ENCODE data around the gene GPHN.

Gene GPHN

GRCh38 chr14:67050896-67051295 is 542.9 kb downstream of the GPHN start:
- Histone ChIP-seq H3K4me2 (ENCODE audit: low read length) (no peak overlapping the region), H3K9ac (ENCODE audit: low read length) (no peak overlapping the region), H2AFZ (ENCODE audit: insufficient read depth, low read length, poor library complexity) (no peak overlapping the region), H3K9me3 (ENCODE audit: insufficient read depth, low read depth, low read length) (peaks cover 4% of the 10 kb centered on the region), H2BK12ac (ENCODE audit: low read length) (no peak overlapping the region), H3K36me3 (ENCODE audit: control insufficient read depth in 1 of 2, insufficient read depth in 2 of 2, low read length in 2 of 2) (no peaks in the 10 kb centered on the region), H3K27ac (ENCODE audit: low read depth, low read length) (no peak overlapping the region), H3K4me1 (ENCODE audit: control insufficient read depth in 1 of 2, insufficient read depth in 2 of 2, low read length in 2 of 2) (no peaks in the 10 kb centered on the region), H4K12ac (ENCODE audit: low read depth, low read length) (no peak overlapping the region), H4K91ac (ENCODE audit: low read depth, low read length) (no peak overlapping the region), H3K4me3 (ENCODE audit: low read depth, low read length) (no peak overlapping the region), H3K79me1 (ENCODE audit: low read length) (no peaks in the 10 kb centered on the region), H3K27me3 (ENCODE audit: insufficient read depth, low read length) (no peaks in the 10 kb centered on the region), H2AK5ac (ENCODE audit: low read length) (no peak overlapping the region), H3K23ac (ENCODE audit: low read length) (no peak overlapping the region), H2BK120ac (ENCODE audit: insufficient read depth, low read length, poor library complexity) (no peak overlapping the region), H4K8ac (ENCODE audit: low read depth, low read length) (no peak overlapping the region), H2BK5ac (ENCODE audit: low read depth, low read length, poor library complexity) (no peak overlapping the region), H3K18ac (ENCODE audit: low read length) (no peak overlapping the region), H3K79me2 (ENCODE audit: control insufficient read depth, insufficient read depth, low read length, poor library complexity) (no peaks in the 10 kb centered on the region), H3K4ac (ENCODE audit: low read depth, low read length) (no peak overlapping the region), H3K14ac (ENCODE audit: low read length) (no peak overlapping the region)
- DNase-seq, result no peak
- WGBS (ENCODE audit: extremely low coverage, insufficient coverage, insufficient read length), result no CpG with 5 or more reads among the region's 5 CpGs

- Histone ChIP-seq H3K18ac (ENCODE audit: low read length) (no peak overlapping the region), H3K9me3 (ENCODE audit: insufficient read depth, low read depth, low read length) (peaks cover 4% of the 10 kb centered on the region), H3K23ac (ENCODE audit: low read length) (no peak overlapping the region), H3K9ac (ENCODE audit: low read length) (no peak overlapping the region), H2AFZ (ENCODE audit: insufficient read depth, low read length, poor library complexity) (no peak overlapping the region), H2AK5ac (ENCODE audit: low read length) (no peak overlapping the region), H4K91ac (ENCODE audit: low read depth, low read length) (no peak overlapping the region), H3K14ac (ENCODE audit: low read length) (no peak overlapping the region), H4K12ac (ENCODE audit: low read depth, low read length) (no peak overlapping the region), H3K36me3 (ENCODE audit: control insufficient read depth in 1 of 2, insufficient read depth in 2 of 2, low read length in 2 of 2) (no peaks in the 10 kb centered on the region), H3K4me2 (ENCODE audit: low read length) (no peak overlapping the region), H3K27me3 (ENCODE audit: insufficient read depth, low read length) (no peaks in the 10 kb centered on the region), H3K27ac (ENCODE audit: low read depth, low read length) (no peak overlapping the region), H3K4me1 (ENCODE audit: control insufficient read depth in 1 of 2, insufficient read depth in 2 of 2, low read length in 2 of 2) (no peaks in the 10 kb centered on the region), H3K79me2 (ENCODE audit: control insufficient read depth, insufficient read depth, low read length, poor library complexity) (no peaks in the 10 kb centered on the region), H3K4me3 (ENCODE audit: low read depth, low read length) (no peak overlapping the region), H3K79me1 (ENCODE audit: low read length) (no peaks in the 10 kb centered on the region), H3K4ac (ENCODE audit: low read depth, low read length) (no peak overlapping the region), H2BK12ac (ENCODE audit: low read length) (no peak overlapping the region), H2BK5ac (ENCODE audit: low read depth, low read length, poor library complexity) (no peak overlapping the region), H4K8ac (ENCODE audit: low read depth, low read length) (no peak overlapping the region), H2BK120ac (ENCODE audit: insufficient read depth, low read length, poor library complexity) (no peak overlapping the region)
- no CpG with 5 or more reads among the region's 21 CpGs for WGBS (ENCODE audit: extremely low coverage, insufficient coverage, insufficient read length)
- no peak for DNase-seq
Observed at GRCh38 chr14:67056684-67057083, 548.7 kb downstream of the GPHN start.

GRCh38 chr14:67059596-67059995 is 551.6 kb downstream of the GPHN start:
- no CpG with 5 or more reads among the region's 3 CpGs for WGBS (ENCODE audit: extremely low coverage, insufficient coverage, insufficient read length)
- no peak overlapping the region for H4K12ac ChIP-seq (ENCODE audit: low read depth, low read length)

GRCh38 chr14:67060546-67060945 is 552.6 kb downstream of the GPHN start:
- no peak overlapping the region for H3K9ac ChIP-seq (ENCODE audit: low read length)
- H3K27me3 ChIP-seq (ENCODE audit: insufficient read depth, low read length), result no peaks in the 10 kb centered on the region
- H3K4me1 ChIP-seq (ENCODE audit: control insufficient read depth in 1 of 2, insufficient read depth in 2 of 2, low read length in 2 of 2), result no peaks in the 10 kb centered on the region
- H2AFZ ChIP-seq (ENCODE audit: insufficient read depth, low read length, poor library complexity), result no peak overlapping the region
- H3K23ac ChIP-seq (ENCODE audit: low read length), result no peak overlapping the region
- no peak overlapping the region for H4K12ac ChIP-seq (ENCODE audit: low read depth, low read length)
- no peak overlapping the region for H3K27ac ChIP-seq (ENCODE audit: low read depth, low read length)
- no peaks in the 10 kb centered on the region for H3K36me3 ChIP-seq (ENCODE audit: control insufficient read depth in 1 of 2, insufficient read depth in 2 of 2, low read length in 2 of 2)
- no peak overlapping the region for H3K4me2 ChIP-seq (ENCODE audit: low read length)
- H3K14ac ChIP-seq (ENCODE audit: low read length), result no peak overlapping the region
- H3K4me3 ChIP-seq (ENCODE audit: low read depth, low read length), result no peak overlapping the region
- H2BK5ac ChIP-seq (ENCODE audit: low read depth, low read length, poor library complexity), result no peak overlapping the region
- no peak overlapping the region for H2BK12ac ChIP-seq (ENCODE audit: low read length)
- H2BK120ac ChIP-seq (ENCODE audit: insufficient read depth, low read length, poor library complexity), result no peak overlapping the region
- H4K8ac ChIP-seq (ENCODE audit: low read depth, low read length), result no peak overlapping the region
- peaks cover 4% of the 10 kb centered on the region for H3K9me3 ChIP-seq (ENCODE audit: insufficient read depth, low read depth, low read length)
- no peak for DNase-seq
- no peaks in the 10 kb centered on the region for H3K79me1 ChIP-seq (ENCODE audit: low read length)
- no peak overlapping the region for H2AK5ac ChIP-seq (ENCODE audit: low read length)
- no peak overlapping the region for H3K4ac ChIP-seq (ENCODE audit: low read depth, low read length)
- no peak overlapping the region for H3K18ac ChIP-seq (ENCODE audit: low read length)
- H4K91ac ChIP-seq (ENCODE audit: low read depth, low read length), result no peak overlapping the region
- H3K79me2 ChIP-seq (ENCODE audit: control insufficient read depth, insufficient read depth, low read length, poor library complexity), result no peaks in the 10 kb centered on the region

More at GRCh38 chr14:67059596-67059995, 551.6 kb downstream of the GPHN start:
- H2BK12ac ChIP-seq (ENCODE audit: low read length), result no peak overlapping the region
- H3K9ac ChIP-seq (ENCODE audit: low read length), result no peak overlapping the region
- no peaks in the 10 kb centered on the region for H3K79me1 ChIP-seq (ENCODE audit: low read length)
- no peak overlapping the region for H4K8ac ChIP-seq (ENCODE audit: low read depth, low read length)
- H2AK5ac ChIP-seq (ENCODE audit: low read length), result no peak overlapping the region
- H3K14ac ChIP-seq (ENCODE audit: low read length), result no peak overlapping the region
- no peak for DNase-seq
- no peaks in the 10 kb centered on the region for H3K27me3 ChIP-seq (ENCODE audit: insufficient read depth, low read length)
- no peak overlapping the region for H2BK120ac ChIP-seq (ENCODE audit: insufficient read depth, low read length, poor library complexity)
- no peak overlapping the region for H2BK5ac ChIP-seq (ENCODE audit: low read depth, low read length, poor library complexity)
- H4K91ac ChIP-seq (ENCODE audit: low read depth, low read length), result no peak overlapping the region
- H3K79me2 ChIP-seq (ENCODE audit: control insufficient read depth, insufficient read depth, low read length, poor library complexity), result no peaks in the 10 kb centered on the region
- no peak overlapping the region for H3K4me3 ChIP-seq (ENCODE audit: low read depth, low read length)
- no peak overlapping the region for H3K23ac ChIP-seq (ENCODE audit: low read length)
- H3K18ac ChIP-seq (ENCODE audit: low read length), result no peak overlapping the region
- no peak overlapping the region for H2AFZ ChIP-seq (ENCODE audit: insufficient read depth, low read length, poor library complexity)
- H3K27ac ChIP-seq (ENCODE audit: low read depth, low read length), result no peak overlapping the region
- no peaks in the 10 kb centered on the region for H3K4me1 ChIP-seq (ENCODE audit: control insufficient read depth in 1 of 2, insufficient read depth in 2 of 2, low read length in 2 of 2)
- H3K4ac ChIP-seq (ENCODE audit: low read depth, low read length), result no peak overlapping the region
- H3K36me3 ChIP-seq (ENCODE audit: control insufficient read depth in 1 of 2, insufficient read depth in 2 of 2, low read length in 2 of 2), result no peaks in the 10 kb centered on the region
- no peak overlapping the region for H3K4me2 ChIP-seq (ENCODE audit: low read length)
- peaks cover 4% of the 10 kb centered on the region for H3K9me3 ChIP-seq (ENCODE audit: insufficient read depth, low read depth, low read length)

Measured in trophoblast cell (in vitro differentiated cells and primary cell).